SU-DHL-6 (cell line): ENCODE data around the gene TMEM169.
A peak's percentile ranks its signal among the peaks of the same experiment; 100 is the strongest.

Source experiments
- H2AFZ ChIP-seq: fragments of 200-600 bp; sonication (generic); 2 replicates; pipeline ENCODE4 v1.6.1; 2014; ENCODE audit warnings: low read depth, mild to moderate bottlenecking, moderate library complexity, mixed read lengths, antibody characterized with exemption, low read length; ENCODE audit not compliant: severe bottlenecking
- H3F3A ChIP-seq: fragments of 200-600 bp; shearing (Covaris generic); 2 replicates; pipeline ENCODE4 v1.6.0; 2016; ENCODE audit warnings: antibody characterized with exemption, mild to moderate bottlenecking; ENCODE audit not compliant: insufficient read depth
- H3K27ac ChIP-seq: fragments of 200-600 bp; sonication (generic); 2 replicates; pipeline ENCODE4 v1.5.1; 2016; ENCODE audit warnings: low read depth, mild to moderate bottlenecking, low read length, moderate library complexity, mixed read lengths
- H3K27me3 ChIP-seq: fragments of 200-600 bp; sonication (generic), shearing (Covaris generic); 2 replicates; pipeline ENCODE4 v1.6.0; 2014; ENCODE audit warnings: mild to moderate bottlenecking, low read length
- H3K36me3 ChIP-seq: fragments of 200-600 bp; sonication (generic); 2 replicates; pipeline ENCODE4 v1.6.1; 2014; ENCODE audit warnings: mild to moderate bottlenecking, low read length, mixed read lengths
- H3K4me2 ChIP-seq: fragments of 300-600, 200-600 bp; shearing (Covaris generic), sonication (generic); 2 replicates; pipeline ENCODE4 v1.6.0; 2014; ENCODE audit warnings: low read length, low read depth, mild to moderate bottlenecking; ENCODE audit not compliant: poor library complexity, severe bottlenecking
- H3K4me3 ChIP-seq: fragments of 200-600 bp; sonication (generic); 2 replicates; pipeline ENCODE4 v1.5.1; 2014; ENCODE audit warnings: antibody characterized with exemption, low read length, mild to moderate bottlenecking, mixed read lengths; ENCODE audit not compliant: insufficient read depth, poor library complexity, severe bottlenecking
- H3K79me2 ChIP-seq: fragments of 200-600 bp; sonication (generic); 2 replicates; pipeline ENCODE4 v1.6.1; 2014; ENCODE audit warnings: mild to moderate bottlenecking, low read length, moderate library complexity; ENCODE audit not compliant: insufficient read depth
- H3K9ac ChIP-seq: fragments of 200-600 bp; sonication (generic); 2 replicates; pipeline ENCODE4 v1.7.0; 2014; ENCODE audit warnings: mild to moderate bottlenecking, low read length
- H3K9me2 ChIP-seq: fragments of 200-600 bp; sonication (generic); replicated peaks from 2 replicates; pipeline ENCODE4 v1.6.1; 2014; ENCODE audit warnings: low read length; ENCODE audit not compliant: insufficient read depth
- H3K9me3 ChIP-seq: fragments of 200-600 bp; sonication (generic); 2 replicates; pipeline ENCODE4 v1.6.1; 2014; ENCODE audit warnings: low read length, mixed read lengths; ENCODE audit not compliant: insufficient read depth
- H4K20me1 ChIP-seq: fragments of 200-600 bp; sonication (generic); 2 replicates; pipeline ENCODE4 v1.6.1; 2014; ENCODE audit warnings: low read depth, mild to moderate bottlenecking, antibody characterized with exemption, low read length, moderate library complexity, mixed read lengths
- CTCF ChIP-seq: fragments of 200-600 bp; sonication (generic); IDR thresholded peaks from one replicate; pipeline ENCODE4 v1.5.1; 2017; ENCODE audit warnings: antibody characterized with exemption, mild to moderate bottlenecking, low read length, moderate library complexity; ENCODE audit not compliant: insufficient read depth, poor library complexity, severe bottlenecking
- EZH2phosphoT487 ChIP-seq: fragments of 200-600 bp; sonication (generic), shearing (Covaris generic); conservative IDR thresholded peaks from 2 replicates; pipeline ENCODE4 v1.6.1; 2018; ENCODE audit warnings: mild to moderate bottlenecking, antibody characterized with exemption, low read length, moderate library complexity, mixed read lengths

TMEM169 gene

GRCh38 chr2:216034065-216034464 lies 47.7 kb upstream of the TMEM169 start:
- Histone ChIP-seq H3F3A (no peaks in the 10 kb centered on the region), H4K20me1 (no peaks in the 10 kb centered on the region), H3K79me2 (no peaks in the 10 kb centered on the region), H2AFZ (no peak overlapping the region), H3K9me2 (no peaks in the 10 kb centered on the region), H3K9ac (no peak overlapping the region), H3K27me3 (no peaks in the 10 kb centered on the region), H3K9me3 (no peaks in the 10 kb centered on the region), H3K27ac (no peak overlapping the region), H3K36me3 (no peaks in the 10 kb centered on the region), H3K4me3 (no peak overlapping the region), H3K4me2 (no peak overlapping the region)
- peak; percentile 80 for TF ChIP-seq CTCF
- TF ChIP-seq EZH2phosphoT487, result no peak

- no peaks in the 10 kb centered on the region for H3K27me3 ChIP-seq
- H3K9ac ChIP-seq, result no peak overlapping the region
- H3K36me3 ChIP-seq, result no peaks in the 10 kb centered on the region
- H3K9me2 ChIP-seq, result no peaks in the 10 kb centered on the region
- H2AFZ ChIP-seq, result no peak overlapping the region
- no peak for TF ChIP-seq EZH2phosphoT487
- no peak for TF ChIP-seq CTCF
- no peaks in the 10 kb centered on the region for H3K79me2 ChIP-seq
- no peak overlapping the region for H3K27ac ChIP-seq
- H3F3A ChIP-seq, result no peaks in the 10 kb centered on the region
- H3K4me2 ChIP-seq, result no peak overlapping the region
- H3K9me3 ChIP-seq, result no peaks in the 10 kb centered on the region
- H4K20me1 ChIP-seq, result no peaks in the 10 kb centered on the region
- H3K4me3 ChIP-seq, result no peak overlapping the region
Observed at GRCh38 chr2:216039918-216040317, 41.8 kb upstream of the TMEM169 start.

GRCh38 chr2:216041438-216041837 lies 40.3 kb upstream of the TMEM169 start:
- Histone ChIP-seq H3K27ac (no peak overlapping the region), H3K9me2 (no peaks in the 10 kb centered on the region)

More at GRCh38 chr2:216041438-216041837, 40.3 kb upstream of the TMEM169 start:
- no peak for TF ChIP-seq EZH2phosphoT487
- TF ChIP-seq CTCF, result no peak
- H3K79me2 ChIP-seq, result no peaks in the 10 kb centered on the region
- H4K20me1 ChIP-seq, result no peaks in the 10 kb centered on the region
- no peaks in the 10 kb centered on the region for H3K9me3 ChIP-seq
- no peaks in the 10 kb centered on the region for H3F3A ChIP-seq
- H3K4me2 ChIP-seq, result no peak overlapping the region
- H3K4me3 ChIP-seq, result no peak overlapping the region
- no peak overlapping the region for H2AFZ ChIP-seq
- no peaks in the 10 kb centered on the region for H3K27me3 ChIP-seq
- no peaks in the 10 kb centered on the region for H3K36me3 ChIP-seq
- H3K9ac ChIP-seq, result no peak overlapping the region
